Renal pelvis (tissue), 4 donors: ENCODE results near the gene KRTAP4-12. TPM values are rescaled to one million over a fixed set of nuclear protein-coding genes. Genes with fewer than 3 reads are reported as not detected.
"Not testable (repeated sequence)": the region's sequence is repeated elsewhere in the genome, so short reads cannot be mapped to it uniquely, and the experiment has no call there.

Experiments
- DNase-seq: peaks from one replicate; pipeline ENCODE4 v3.0.0-alpha.2; 2013
- polyA plus RNA-seq, 3 donors: library from polyadenylated mRNA; unstranded; fragments of 120-200 nt; gene quantifications; one replicate each; pipeline ENCODE4 v1.2.1, GENCODE V29; 2013; ENCODE audit not compliant: insufficient read length in 3 of 3

The KRTAP4-12 gene
- polyA plus RNA-seq, 3 donors = not detected

- no peak for DNase-seq
Observed at GRCh38 chr17:41126412-41126811, 2.4 kb upstream of the KRTAP4-12 start.

GRCh38 chr17:41125064-41125463 is 1.1 kb upstream of the KRTAP4-12 start:
- DNase-seq = no peak

- not testable (repeated sequence) for DNase-seq
Observed at GRCh38 chr17:41123292-41123990, 541 bp downstream of the KRTAP4-12 start.

GRCh38 chr17:41121742-41122141 is 2.2 kb downstream of the KRTAP4-12 start:
- no peak for DNase-seq

GRCh38 chr17:41119696-41120690 is 4.0 kb downstream of the KRTAP4-12 start:
- not testable (repeated sequence) for DNase-seq

GRCh38 chr17:41118721-41119120 is 5.3 kb downstream of the KRTAP4-12 start:
- DNase-seq = no peak

GRCh38 chr17:41117846-41118386 is 6.1 kb downstream of the KRTAP4-12 start, which contains the start of gene KRTAP4-11:
Gene KRTAP4-11 (minus strand): TSS chr17:41118373. CDS start chr17:41118315, 58 bp downstream.
- DNase-seq = not testable (repeated sequence)

GRCh38 chr17:41116297-41116696 is 7.7 kb downstream of the KRTAP4-12 start:
- DNase-seq = no peak

- DNase-seq = no peak
Observed at GRCh38 chr17:41111151-41111885, 12.7 kb downstream of the KRTAP4-12 start.

GRCh38 chr17:41108728-41109386 is 15.1 kb downstream of the KRTAP4-12 start:
- DNase-seq = not testable (repeated sequence)

- DNase-seq = no peak
Observed at GRCh38 chr17:41107941-41108450, 16.0 kb downstream of the KRTAP4-12 start.

GRCh38 chr17:41105347-41105746 is 18.6 kb downstream of the KRTAP4-12 start, which contains the start of gene KRTAP4-9:
Gene KRTAP4-9 (plus strand): TSS chr17:41105389. CDS start chr17:41105389, 0 bp downstream.
- DNase-seq = not testable (repeated sequence)

GRCh38 chr17:41104386-41105038 is 19.5 kb downstream of the KRTAP4-12 start:
- not testable (repeated sequence) for DNase-seq

- DNase-seq = no peak
Observed at GRCh38 chr17:41103896-41104295, 20.1 kb downstream of the KRTAP4-12 start.

- DNase-seq = no peak
Observed at GRCh38 chr17:41101586-41102259, 22.3 kb downstream of the KRTAP4-12 start, which contains the start of gene KRTAP4-16. Gene KRTAP4-16 (minus strand): TSS chr17:41102209. CDS start chr17:41102209, 0 bp downstream.

- DNase-seq = not testable (repeated sequence)
Observed at GRCh38 chr17:41099682-41100480, 24.1 kb downstream of the KRTAP4-12 start.

- no peak for DNase-seq
Observed at GRCh38 chr17:41098481-41098880, 25.5 kb downstream of the KRTAP4-12 start.

GRCh38 chr17:41098042-41098441 is 25.9 kb downstream of the KRTAP4-12 start, which contains the start of gene KRTAP4-8:
Gene KRTAP4-8 (minus strand): TSS chr17:41098142. CDS start chr17:41098084, 58 bp downstream.
- DNase-seq = no peak
